ENCODE results near the gene AKAP7. TPM values are rescaled to one million over a fixed set of nuclear protein-coding genes. Genes with fewer than 3 reads are reported as not detected.
A peak's percentile ranks its signal among the peaks of the same experiment; 100 is the strongest.

The AKAP7 gene
- total RNA-seq, 1 donor from 2014 or later: 56.3 TPM

- peak; percentile 63 for DNase-seq (ENCODE audit: low spot score)
These were observed 64.5 kb downstream of the AKAP7 start for GRCh38 chr6:131199568-131200272.

- DNase-seq (ENCODE audit: low spot score): no peak
These were observed 70.4 kb downstream of the AKAP7 start for GRCh38 chr6:131205481-131206244.

- DNase-seq (ENCODE audit: low spot score): no peak
These were observed 71.4 kb downstream of the AKAP7 start for GRCh38 chr6:131206463-131207251.

DNA sequence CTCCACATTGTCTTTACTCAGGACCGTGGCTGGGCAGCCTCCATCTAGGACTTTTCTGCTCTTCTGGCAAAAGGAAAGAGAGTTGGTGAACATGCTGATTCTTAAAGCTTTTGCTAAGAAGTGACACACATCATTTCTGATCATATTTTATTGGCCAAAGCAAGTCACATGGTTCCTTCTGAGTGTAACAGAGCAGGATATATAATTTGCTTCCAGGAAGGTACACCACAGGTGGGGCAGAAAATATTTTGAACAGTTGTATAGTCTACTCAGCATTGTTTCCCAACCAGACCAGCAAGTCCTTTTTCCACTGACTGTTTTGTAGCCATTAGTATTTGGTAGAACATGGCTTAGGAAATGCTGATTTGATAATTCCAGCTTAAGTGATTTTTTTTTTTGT is 73.5 kb downstream of the AKAP7 start:
- no peak for DNase-seq (ENCODE audit: low spot score)

- DNase-seq (ENCODE audit: low spot score): no peak
These were observed 75.2 kb downstream of the AKAP7 start for GRCh38 chr6:131210469-131210868.

DNA sequence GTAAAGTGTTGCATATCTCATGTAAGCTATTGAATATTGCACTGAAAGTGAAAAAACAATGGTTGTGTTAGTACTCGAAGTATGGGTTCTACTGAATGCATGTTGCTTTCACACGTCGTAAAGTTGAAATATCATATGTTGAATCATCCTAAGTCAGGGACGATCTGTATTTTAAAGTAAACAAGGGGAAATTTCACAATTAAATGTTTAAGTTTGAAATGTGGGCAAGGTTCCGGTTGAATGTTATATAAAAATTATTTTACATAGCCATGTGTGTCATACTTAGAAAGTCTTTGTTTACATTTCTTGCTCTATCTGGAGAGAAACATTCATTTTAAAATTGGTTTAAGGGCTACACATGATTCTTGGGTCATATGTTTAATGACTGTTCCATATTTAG is 76.8 kb downstream of the AKAP7 start:
- DNase-seq (ENCODE audit: low spot score): no peak

DNA sequence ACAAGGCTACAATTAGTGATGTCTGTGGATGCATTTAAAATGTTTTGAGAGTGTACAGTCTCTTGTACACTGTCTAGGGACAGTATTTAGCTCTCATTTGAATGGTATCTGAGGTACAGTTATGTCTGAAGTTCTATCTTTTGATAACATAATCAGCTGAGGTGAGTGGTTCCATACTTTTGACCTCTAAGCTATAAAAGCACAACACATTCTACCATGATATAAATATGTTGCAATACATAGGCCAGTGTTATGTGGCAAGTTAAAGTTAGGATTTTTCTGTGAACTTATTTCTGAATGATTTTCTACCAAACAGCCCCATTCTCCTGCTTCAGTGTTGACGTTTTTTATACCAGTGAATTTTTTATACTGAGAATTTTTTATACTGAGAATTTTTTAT is 77.6 kb downstream of the AKAP7 start:
- DNase-seq (ENCODE audit: low spot score): no peak

GRCh38 chr6:131213501-131213990 is 78.3 kb downstream of the AKAP7 start:
- DNase-seq (ENCODE audit: low spot score): no peak

DNA sequence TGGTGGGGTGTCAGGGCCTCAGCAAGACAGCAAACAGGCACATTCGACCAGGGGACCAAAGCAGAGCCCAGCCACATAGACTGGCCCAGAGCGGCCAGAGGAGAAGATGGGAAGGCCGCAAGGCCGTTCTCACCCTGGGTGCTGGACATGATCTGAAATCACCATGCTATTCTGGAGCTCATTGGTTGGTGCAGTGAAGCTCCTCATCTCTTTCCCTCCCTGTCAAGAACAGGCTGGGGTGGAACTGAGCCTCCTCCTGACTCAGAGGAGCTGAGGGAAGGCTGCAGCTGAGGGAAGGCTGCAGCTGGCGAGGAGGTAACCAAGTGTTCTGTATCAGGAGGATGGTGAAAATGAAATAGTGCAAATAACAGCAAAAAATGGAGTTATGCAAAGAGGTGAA is 80.0 kb downstream of the AKAP7 start:
- DNase-seq (ENCODE audit: low spot score): no peak

DNA sequence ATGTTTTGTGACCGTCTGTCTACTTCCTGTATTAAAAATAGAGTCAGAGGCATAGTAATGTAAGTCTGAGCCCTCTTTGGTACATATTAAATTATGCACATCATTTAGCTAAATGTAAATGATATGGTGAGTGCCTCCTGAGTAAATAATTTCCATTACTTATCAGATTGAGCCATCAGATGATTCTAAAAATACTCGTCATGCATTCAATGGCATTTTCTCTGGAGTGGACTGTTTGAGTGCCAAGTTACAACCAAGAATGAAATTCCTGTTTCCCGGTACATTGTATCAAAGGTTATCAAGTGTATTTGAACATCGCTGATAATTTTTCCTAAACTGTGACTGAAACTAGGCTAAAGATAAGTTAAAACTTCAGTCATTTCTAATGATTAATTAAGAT is 81.0 kb downstream of the AKAP7 start:
- no peak for DNase-seq (ENCODE audit: low spot score)

GRCh38 chr6:131222773-131223172 is 87.5 kb downstream of the AKAP7 start:
- no peak for DNase-seq (ENCODE audit: low spot score)

DNA sequence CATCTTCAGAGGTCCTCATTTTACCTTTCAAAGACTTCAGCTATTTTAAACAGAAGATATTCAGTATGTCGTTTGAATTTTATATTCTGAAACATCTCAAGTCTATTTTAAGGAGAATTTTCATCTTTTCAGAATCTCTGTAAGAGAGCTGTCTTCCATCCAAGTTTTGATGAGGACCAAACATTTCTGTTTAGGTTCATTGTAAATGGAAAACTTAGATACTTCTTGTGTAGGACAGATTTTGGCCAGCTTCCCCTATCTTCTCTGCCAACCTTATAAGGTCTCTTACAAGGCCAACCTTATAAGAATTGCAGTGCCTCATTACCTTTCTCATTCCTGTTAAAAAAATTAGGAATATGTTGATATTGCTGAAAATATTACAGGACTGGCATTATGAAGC is 88.1 kb downstream of the AKAP7 start:
- DNase-seq (ENCODE audit: low spot score): no peak

GRCh38 chr6:131225127-131225526 is 89.9 kb downstream of the AKAP7 start:
- no peak for DNase-seq (ENCODE audit: low spot score)

DNA sequence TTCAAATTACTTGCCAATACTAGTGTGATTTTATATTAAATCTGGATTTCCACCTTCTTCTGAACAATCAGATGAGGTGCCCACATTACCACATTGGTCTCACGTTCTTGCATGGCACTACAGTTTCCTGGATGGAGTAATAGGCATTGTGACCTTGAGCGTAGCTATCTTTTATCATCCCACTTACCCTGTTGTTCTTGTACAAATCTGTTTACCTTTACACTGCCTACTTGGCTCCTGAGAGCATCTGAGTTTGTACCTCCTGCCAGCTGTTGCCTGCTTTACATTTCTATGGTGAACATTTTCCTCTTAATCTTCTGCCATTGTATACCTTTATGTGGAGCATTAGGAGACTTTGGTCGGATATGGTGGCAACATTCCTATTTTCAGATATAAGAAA is 90.7 kb downstream of the AKAP7 start:
- DNase-seq (ENCODE audit: low spot score): no peak

DNA sequence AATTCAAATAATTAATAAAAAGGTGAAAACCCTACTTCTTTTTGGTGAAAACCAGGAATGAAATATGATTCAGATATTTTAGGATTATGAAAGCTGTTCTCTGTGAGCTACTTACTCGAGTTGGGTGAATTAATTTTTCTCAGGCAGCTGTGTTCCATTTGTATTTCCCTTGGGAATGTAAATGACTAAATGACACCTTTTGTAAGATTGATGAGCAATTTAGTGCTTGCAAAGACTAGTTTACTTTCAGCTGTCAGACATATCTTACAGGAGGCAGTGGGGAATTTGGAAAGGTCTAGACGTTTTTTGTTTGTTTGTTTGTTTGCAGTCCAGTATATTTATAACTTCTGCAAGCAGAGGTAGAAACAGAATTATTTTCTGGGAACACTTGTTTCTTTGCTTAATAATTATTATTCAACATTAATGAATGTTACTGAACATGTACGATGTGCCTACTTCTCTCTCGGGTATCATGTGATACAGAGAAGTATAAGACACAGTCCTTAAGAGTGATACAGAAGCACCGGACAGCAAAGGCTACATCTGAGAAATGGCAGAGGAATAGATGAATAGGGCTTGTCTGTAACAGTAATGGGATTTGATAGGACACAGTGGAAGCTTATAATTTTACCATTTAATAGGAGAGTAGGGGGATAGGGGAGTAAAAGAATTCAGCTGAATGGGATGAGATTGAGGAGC is 91.3 kb downstream of the AKAP7 start:
- DNase-seq (ENCODE audit: low spot score): no peak

DNA sequence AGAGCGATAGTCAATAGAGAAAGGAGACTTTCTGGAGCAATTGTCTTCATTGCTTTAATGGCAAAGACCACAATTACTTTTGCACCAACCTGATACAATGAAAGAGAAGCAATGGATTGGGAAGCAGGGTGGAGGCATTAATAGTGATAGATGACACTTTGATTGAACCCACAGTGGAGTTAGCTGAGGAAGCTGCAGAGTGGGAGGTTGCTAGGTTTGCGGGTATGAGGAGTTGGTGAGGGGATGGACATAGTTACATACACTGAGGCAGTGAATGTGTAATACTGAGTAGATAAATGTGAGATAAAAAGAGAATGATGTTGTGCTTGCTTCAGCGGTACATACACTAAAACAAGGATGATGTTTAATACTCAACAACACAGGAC is 91.9 kb downstream of the AKAP7 start:
- DNase-seq (ENCODE audit: low spot score): no peak

GRCh38 chr6:131231103-131231502 is 95.8 kb downstream of the AKAP7 start:
- DNase-seq (ENCODE audit: low spot score): no peak

DNA sequence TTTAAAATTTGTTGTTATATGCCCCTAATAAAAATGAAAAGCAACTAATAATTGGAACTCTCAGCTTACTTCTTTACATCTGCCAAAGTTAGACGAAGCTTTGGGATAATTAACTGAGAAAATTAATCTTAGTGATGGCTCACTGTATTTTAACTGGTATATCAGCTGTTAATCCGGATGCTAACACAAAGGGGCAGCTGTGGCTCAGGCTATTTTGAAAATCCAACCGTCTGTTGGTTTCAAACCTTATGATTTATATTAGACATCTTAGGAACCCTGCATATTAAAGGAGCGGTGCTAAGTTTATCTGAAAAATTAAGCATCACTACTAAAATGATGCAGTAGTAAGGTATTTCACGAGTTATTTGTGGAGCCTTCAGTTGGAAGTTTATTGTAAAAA is 96.6 kb downstream of the AKAP7 start:
- DNase-seq (ENCODE audit: low spot score): no peak

DNA sequence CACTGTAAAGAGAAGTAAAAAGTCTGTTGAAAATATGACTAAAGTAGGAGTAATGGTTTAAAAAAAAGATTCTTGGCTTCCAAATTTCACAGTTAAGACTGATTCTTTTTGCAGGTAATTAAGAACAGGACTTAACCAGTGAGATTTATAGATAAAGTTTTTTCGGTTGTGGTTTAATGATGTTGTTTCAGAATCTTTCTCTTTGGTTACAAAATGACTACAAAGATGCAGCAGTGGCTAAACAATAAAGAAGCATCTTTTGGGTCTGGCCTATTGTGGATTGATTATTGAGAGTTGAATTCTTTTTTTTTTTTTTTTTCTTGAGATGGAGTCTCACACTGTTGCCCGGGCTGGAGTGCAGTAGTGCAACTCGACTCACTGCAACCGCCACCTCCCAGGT is 109.7 kb downstream of the AKAP7 start:
- DNase-seq (ENCODE audit: low spot score): no peak

DNA sequence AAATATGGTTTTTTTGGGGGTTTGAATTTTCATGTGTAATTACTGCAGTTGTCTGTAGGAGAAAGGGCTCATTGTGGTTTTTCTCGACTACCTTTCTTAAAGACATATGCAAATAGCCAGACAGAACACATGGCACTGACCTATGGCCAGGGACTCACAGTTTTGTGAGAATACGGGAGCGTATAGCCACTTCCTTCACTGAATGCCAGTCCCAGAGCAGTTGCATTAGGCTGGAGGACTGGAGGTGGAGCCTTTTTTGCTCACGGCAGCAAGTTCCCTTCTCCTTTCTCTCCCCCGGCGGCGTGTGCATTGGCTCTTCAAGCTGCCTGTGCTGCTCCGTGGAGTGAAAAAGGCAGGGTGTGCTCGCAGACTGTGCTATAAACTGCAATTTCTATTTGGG is 114.9 kb downstream of the AKAP7 start:
- DNase-seq (ENCODE audit: low spot score): peak; percentile 73

GRCh38 chr6:131250936-131251335 is 115.7 kb downstream of the AKAP7 start:
- DNase-seq (ENCODE audit: low spot score): no peak

Data from mucosa of gallbladder (tissue), 1 donor.